Lower leg skin (tissue), 4 donors: ENCODE measurements around the gene RASGEF1B. TPM values are rescaled to one million over a fixed set of nuclear protein-coding genes. Genes with fewer than 3 reads are reported as not detected.

Experiments
- DNase-seq, 2 donors: peaks; one replicate each; pipeline ENCODE4 v3.0.0-alpha.2; 2019; ENCODE audit warnings: low spot score in 2 of 2
- H3K4me3 ChIP-seq: fragments of 200-600 bp; sonication (generic); 2 replicates; pipeline ENCODE4 v1.5.1; 2017; ENCODE audit warnings: mild to moderate bottlenecking, low read depth; ENCODE audit not compliant: poor library complexity, severe bottlenecking
- POLR2A ChIP-seq, 2 donors: fragments of 450-650 bp; IDR thresholded peaks; one replicate each; pipeline ENCODE4 v1.6.1; 2016 to 2017; ENCODE audit warnings: antibody characterized with exemption in 2 of 2, mild to moderate bottlenecking in 1 of 2, moderate library complexity in 1 of 2
- WGBS, 2 donors: methylation state at CpG; one replicate each; pipeline ENCODE4 v1.1.5; 2018; 5-methylcytosine and 5-hydroxymethylcytosine counted together
- intact Hi-C: fragments of 100-400 bp; cut with DNase I; formaldehyde crosslinking; loops from one replicate; pipeline ENCODE4 v1.15.0; 2023; ENCODE audit warnings: low total_unique reads
- total RNA-seq, 4 donors: library from RNA; depleted of rRNA; stranded (reverse); fragments of >200 nt; gene quantifications; one replicate each; pipeline ENCODE4 v1.1.0, GENCODE V29; 2016
- TF ChIP-seq, protein P1 (sequence below), 3 donors: fragments of 450-650 bp; IDR thresholded peaks; one replicate each; pipeline ENCODE4 v1.5.1; 2016; ENCODE audit warnings: antibody characterized with exemption in 3 of 3, mild to moderate bottlenecking in 3 of 3, moderate library complexity in 2 of 3

Gene RASGEF1B
- total RNA-seq, 4 donors from 2014 or later, result 53.7 to 58.2 (median 57.6) TPM

DNA sequence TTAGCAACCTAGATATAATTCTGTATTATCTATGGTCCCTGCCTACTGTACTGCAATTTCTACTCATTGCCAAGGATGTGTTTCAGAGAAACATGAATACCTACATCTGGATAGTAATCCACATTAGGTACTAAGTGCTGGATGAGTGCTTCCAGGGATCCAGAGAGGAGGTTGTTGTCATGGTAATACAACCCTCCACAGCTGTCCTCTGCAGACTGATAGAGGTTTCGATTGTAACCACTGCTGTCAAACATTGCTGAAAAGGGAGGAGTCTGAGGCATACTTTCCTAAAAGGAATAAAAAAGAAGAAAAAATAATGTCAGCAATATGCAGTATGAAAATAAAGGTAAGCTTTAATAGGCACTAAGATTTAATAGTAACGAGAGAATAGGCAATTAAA, 12.5 kb downstream of the RASGEF1B start:
- intact Hi-C loops, result no loop called here
- no peak overlapping the region for H3K4me3 ChIP-seq
- DNase-seq, result no peak
- WGBS, 2 donors, result 81 to 91% methylated on average over 2 of the region's 2 CpGs
- TF ChIP-seq, protein P1, sequence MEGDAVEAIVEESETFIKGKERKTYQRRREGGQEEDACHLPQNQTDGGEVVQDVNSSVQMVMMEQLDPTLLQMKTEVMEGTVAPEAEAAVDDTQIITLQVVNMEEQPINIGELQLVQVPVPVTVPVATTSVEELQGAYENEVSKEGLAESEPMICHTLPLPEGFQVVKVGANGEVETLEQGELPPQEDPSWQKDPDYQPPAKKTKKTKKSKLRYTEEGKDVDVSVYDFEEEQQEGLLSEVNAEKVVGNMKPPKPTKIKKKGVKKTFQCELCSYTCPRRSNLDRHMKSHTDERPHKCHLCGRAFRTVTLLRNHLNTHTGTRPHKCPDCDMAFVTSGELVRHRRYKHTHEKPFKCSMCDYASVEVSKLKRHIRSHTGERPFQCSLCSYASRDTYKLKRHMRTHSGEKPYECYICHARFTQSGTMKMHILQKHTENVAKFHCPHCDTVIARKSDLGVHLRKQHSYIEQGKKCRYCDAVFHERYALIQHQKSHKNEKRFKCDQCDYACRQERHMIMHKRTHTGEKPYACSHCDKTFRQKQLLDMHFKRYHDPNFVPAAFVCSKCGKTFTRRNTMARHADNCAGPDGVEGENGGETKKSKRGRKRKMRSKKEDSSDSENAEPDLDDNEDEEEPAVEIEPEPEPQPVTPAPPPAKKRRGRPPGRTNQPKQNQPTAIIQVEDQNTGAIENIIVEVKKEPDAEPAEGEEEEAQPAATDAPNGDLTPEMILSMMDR (IDR thresholded peaks at IDR 0.05), result no peak
- TF ChIP-seq POLR2A (IDR thresholded peaks at IDR 0.05), result no peak

DNA sequence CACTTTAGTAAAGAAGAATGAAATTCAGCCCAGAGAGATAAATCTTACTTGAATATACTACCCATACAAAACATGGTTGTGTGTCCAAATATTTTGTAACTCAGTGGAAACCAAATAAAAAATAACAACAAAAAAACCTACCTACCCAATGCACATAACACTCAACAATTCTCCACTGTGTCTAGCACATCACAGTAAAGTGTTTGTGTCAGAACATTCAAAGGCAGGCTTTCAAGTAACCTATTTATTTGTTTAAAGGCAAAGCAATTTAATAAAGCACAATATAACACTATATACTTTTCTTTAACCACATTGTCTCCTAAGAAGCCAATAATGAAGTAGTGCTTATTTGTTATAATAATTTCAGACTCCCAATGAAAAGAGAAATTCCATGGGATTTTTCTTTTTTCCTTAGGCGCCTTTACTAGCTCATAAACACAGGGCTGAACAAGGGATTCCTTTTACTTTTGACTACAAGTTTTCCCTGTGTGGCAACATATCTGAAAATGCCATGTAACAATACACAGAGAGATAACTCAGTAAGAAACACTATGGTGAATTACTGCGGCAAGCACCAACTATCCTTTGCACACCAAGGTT, 13.7 kb downstream of the RASGEF1B start:
- intact Hi-C loops, result no loop called here
- H3K4me3 ChIP-seq, result no peak overlapping the region
- no peak for TF ChIP-seq POLR2A (IDR thresholded peaks at IDR 0.05)
- TF ChIP-seq, protein P1 (IDR thresholded peaks at IDR 0.05), result no peak
- no peak for DNase-seq
- 83 to 84% methylated on average over 2 of the region's 2 CpGs for WGBS, 2 donors

DNA sequence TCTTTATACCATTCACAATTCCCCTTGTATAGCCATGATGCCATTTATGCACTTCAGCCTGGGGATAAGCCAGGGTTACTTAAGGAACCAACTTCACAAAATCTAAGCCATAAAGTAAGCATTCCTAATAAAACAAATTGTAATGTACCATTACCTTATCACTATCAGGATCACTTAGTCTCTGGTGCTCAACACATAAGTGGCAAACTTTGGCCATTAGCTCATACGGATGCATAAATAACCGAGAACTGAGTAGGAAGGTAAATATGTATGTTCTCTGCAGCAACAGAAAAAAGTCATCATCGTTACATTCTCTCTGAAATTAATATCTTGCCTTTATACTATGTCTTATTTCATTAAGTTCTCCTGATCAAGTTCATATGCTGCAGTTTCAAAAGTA, 14.4 kb downstream of the RASGEF1B start:
- 90 to 93% methylated on average over 3 of the region's 3 CpGs for WGBS, 2 donors
- TF ChIP-seq, protein P1 (IDR thresholded peaks at IDR 0.05), result no peak
- TF ChIP-seq POLR2A (IDR thresholded peaks at IDR 0.05), result no peak
- no peak for DNase-seq
- no peak overlapping the region for H3K4me3 ChIP-seq
- intact Hi-C loops, result no loop called here

DNA sequence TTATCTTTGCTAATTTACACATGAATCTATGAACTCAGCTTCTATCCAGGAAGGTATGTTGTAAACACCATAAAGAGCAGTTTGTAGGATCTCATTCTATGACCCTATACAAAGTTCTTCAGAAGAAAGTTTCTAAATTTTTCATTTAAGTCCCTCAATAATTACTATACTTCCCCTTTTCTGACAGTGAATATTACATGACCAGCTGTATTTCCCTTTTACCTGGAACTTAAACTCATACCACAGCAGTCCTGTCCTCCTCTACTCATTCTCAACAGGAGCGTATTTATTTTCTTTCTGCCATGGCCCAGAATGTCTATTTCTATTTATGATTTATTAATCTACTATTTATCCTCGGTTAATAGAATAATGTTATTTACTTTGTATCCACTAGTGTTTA, 15.8 kb downstream of the RASGEF1B start:
- TF ChIP-seq, protein P1 (IDR thresholded peaks at IDR 0.05), result no peak
- no peak for TF ChIP-seq POLR2A (IDR thresholded peaks at IDR 0.05)
- no peak overlapping the region for H3K4me3 ChIP-seq
- 65 to 72% methylated on average over 2 of the region's 2 CpGs for WGBS, 2 donors
- no peak for DNase-seq
- intact Hi-C loops, result no loop called here

DNA sequence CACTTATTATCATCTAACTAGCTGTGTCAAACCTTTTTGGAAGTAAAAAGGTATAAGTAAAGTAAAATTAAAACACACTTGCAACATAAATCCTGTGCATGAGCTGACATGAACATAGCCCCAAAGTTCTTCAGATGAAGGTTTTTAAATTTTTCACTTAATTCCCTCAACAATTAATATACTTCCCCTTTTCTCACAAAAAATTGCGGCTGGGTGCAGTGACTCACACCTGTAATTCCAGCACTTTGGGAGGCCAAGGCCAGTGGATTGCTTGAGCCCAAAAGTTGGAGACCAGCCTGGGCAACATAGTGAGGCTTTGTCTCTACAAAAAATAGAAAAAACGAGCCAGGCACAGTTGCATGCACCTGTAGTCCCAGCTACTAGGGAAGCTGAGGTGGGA, 16.8 kb downstream of the RASGEF1B start:
- intact Hi-C loops, result no loop called here
- TF ChIP-seq, protein P1 (IDR thresholded peaks at IDR 0.05), result no peak
- no peak for TF ChIP-seq POLR2A (IDR thresholded peaks at IDR 0.05)
- no peak for DNase-seq
- WGBS, 2 donors, result 56 to 58% methylated on average over 2 of the region's 2 CpGs
- no peak overlapping the region for H3K4me3 ChIP-seq

DNA sequence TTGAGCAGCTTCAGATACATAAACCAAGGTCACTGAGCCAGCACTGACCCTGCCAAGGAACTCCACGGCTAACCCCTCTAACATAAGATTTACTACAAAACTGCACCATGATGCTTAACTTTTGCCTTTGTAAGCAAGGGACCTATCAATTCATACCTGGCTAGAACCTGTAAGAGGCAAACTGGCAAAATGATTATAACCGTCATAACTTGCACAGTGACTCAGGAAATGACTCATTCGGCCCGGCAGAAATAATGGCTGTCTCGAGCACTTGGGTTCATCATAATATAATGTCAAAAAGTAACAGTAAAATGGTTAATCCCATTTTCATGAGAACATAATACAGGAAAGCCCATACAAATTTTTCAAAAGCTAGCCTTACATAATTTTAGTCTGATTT, 17.2 kb downstream of the RASGEF1B start:
- H3K4me3 ChIP-seq, result no peak overlapping the region
- intact Hi-C loops, result no loop called here
- DNase-seq, result no peak
- TF ChIP-seq POLR2A (IDR thresholded peaks at IDR 0.05), result no peak
- TF ChIP-seq, protein P1 (IDR thresholded peaks at IDR 0.05), result no peak
- 36 to 42% methylated on average over 5 of the region's 5 CpGs for WGBS, 2 donors
